H1 (cell line): Measurements from ENCODE around the gene RPL7A. TPM values are rescaled to one million over a fixed set of nuclear protein-coding genes. Genes with fewer than 3 reads are reported as not detected.

Source experiments
- CTCF ChIA-PET: fragments of 300-600 bp; sonication (Branson Sonifier 250); formaldehyde crosslinking; loops from one replicate; lab custom pipeline; 2021; ENCODE audit not compliant: partially characterized antibody; lab: Charles Lee
- POLR2A ChIA-PET: fragments of 300-600 bp; sonication (Branson Sonifier 250); formaldehyde crosslinking; loops from one replicate; lab custom pipeline; 2021; ENCODE audit warnings: inconsistent platforms; ENCODE audit not compliant: partially characterized antibody; lab: Charles Lee
- DNase-seq, 2 experiments: peaks; one replicate each; pipeline versions ENCODE4 v3.0.0 to v3.0.0-alpha.2; 2010 to 2022; ENCODE audit warnings: low spot score in 2 of 2, low read depth in 1 of 2, mixed read lengths in 1 of 2
- FAIRE-seq: peaks from 2 replicates; lab custom pipeline; 2011; peaks lifted over from hg19 to GRCh38; lab: Jason Lieb, UNC
- H2AFZ ChIP-seq: 2 replicates; pipeline ENCODE4 v1.8.1; 2012; ENCODE audit warnings: low read length, inconsistent platforms
- H2AK5ac ChIP-seq: 2 replicates; pipeline ENCODE4 v1.6.1; 2013; ENCODE audit warnings: low read depth, low read length
- H2BK120ac ChIP-seq: replicated peaks from 2 replicates; pipeline ENCODE3; 2013; ENCODE audit warnings: low read depth, low read length, inconsistent platforms
- H2BK12ac ChIP-seq: 2 replicates; pipeline ENCODE4 v1.6.1; 2013; ENCODE audit warnings: low read depth, low read length
- H2BK15ac ChIP-seq: 2 replicates; pipeline ENCODE4 v1.6.1; 2013; ENCODE audit warnings: low read length
- H2BK20ac ChIP-seq: 2 replicates; pipeline ENCODE4 v1.6.1; 2013; ENCODE audit warnings: low read length
- H2BK5ac ChIP-seq: 2 replicates; pipeline ENCODE4 v1.6.1; 2013; ENCODE audit warnings: low read depth, low read length
- H3K14ac ChIP-seq: 2 replicates; pipeline ENCODE4 v1.6.1; 2013; ENCODE audit warnings: inconsistent platforms; ENCODE audit not compliant: insufficient read length
- H3K18ac ChIP-seq: 2 replicates; pipeline ENCODE4 v1.6.1; 2013; ENCODE audit warnings: low read length; ENCODE audit errors: extremely low read depth
- H3K23ac ChIP-seq: 2 replicates; pipeline ENCODE4 v1.6.1; 2013; ENCODE audit warnings: inconsistent platforms; ENCODE audit not compliant: insufficient read length
- H3K23me2 ChIP-seq: 2 replicates; pipeline ENCODE4 v1.6.1; 2013; ENCODE audit warnings: low read depth, low read length
- H3K27ac ChIP-seq: 2 replicates; pipeline ENCODE4 v1.6.1; 2011; ENCODE audit warnings: low read depth, low read length, inconsistent platforms
- H3K27me3 ChIP-seq, 4 experiments: replicated peaks in 1 of 4; 1 replicate in 1 of 4; 2 replicates in 3 of 4; pipeline versions ENCODE4 v1.6.1 to v1.8.1; 2011 to 2013; ENCODE audit warnings: low read length in 3 of 4, mild to moderate bottlenecking in 3 of 4, inconsistent platforms in 2 of 4, mixed read lengths in 2 of 4, moderate library complexity in 1 of 4; ENCODE audit not compliant: control insufficient read depth in 3 of 4, insufficient read depth in 3 of 4; ENCODE audit errors: extremely low read depth in 1 of 4
- H3K36me3 ChIP-seq, 4 experiments: 2 replicates each; pipeline versions ENCODE4 v1.6.1 to v1.8.1; 2011 to 2013; ENCODE audit warnings: mild to moderate bottlenecking in 4 of 4, low read length in 3 of 4, moderate library complexity in 2 of 4, control low read depth in 1 of 4, inconsistent platforms in 1 of 4; ENCODE audit not compliant: insufficient read depth in 4 of 4, control insufficient read depth in 2 of 4
- H3K4ac ChIP-seq: replicated peaks from 2 replicates; pipeline ENCODE3; 2013; ENCODE audit warnings: low read length, low read depth, mixed read lengths, inconsistent platforms; ENCODE audit not compliant: insufficient read length
- H3K4me1 ChIP-seq, 4 experiments: replicated peaks in 1 of 4; 1 replicate in 1 of 4; 2 replicates in 3 of 4; pipeline versions ENCODE4 v1.6.1 to v1.8.1; 2011 to 2013; ENCODE audit warnings: low read length in 3 of 4, inconsistent platforms in 2 of 4, mixed read lengths in 1 of 4; ENCODE audit not compliant: insufficient read depth in 4 of 4, control insufficient read depth in 3 of 4
- H3K4me2 ChIP-seq, 2 experiments: 2 replicates each; pipeline versions ENCODE4 v1.6.1 to v1.8.1; 2011 to 2013; ENCODE audit warnings: low read depth in 2 of 2, low read length in 2 of 2, control low read depth in 1 of 2, inconsistent platforms in 1 of 2, mild to moderate bottlenecking in 1 of 2; ENCODE audit not compliant: insufficient read depth in 1 of 2
- H3K4me3 ChIP-seq, 4 experiments: fragments of 200-600, 300-600 bp in 1 of 4; sonication (generic), shearing (Covaris generic), sonication (Bioruptor Twin) in 1 of 4; 2 replicates each; pipeline versions ENCODE4 v1.5.1 to v1.8.1; 2011 to 2016; ENCODE audit warnings: low read length in 4 of 4, low read depth in 3 of 4, control low read depth in 2 of 4, inconsistent platforms in 2 of 4, mild to moderate bottlenecking in 2 of 4, mixed read lengths in 1 of 4, moderate library complexity in 1 of 4; ENCODE audit not compliant: insufficient read depth in 2 of 4; ENCODE audit errors: extremely low read depth in 1 of 4
- H3K56ac ChIP-seq: replicated peaks from 2 replicates; pipeline ENCODE3; 2013; ENCODE audit warnings: low read depth, mild to moderate bottlenecking, mixed read lengths, low read length, inconsistent platforms; ENCODE audit not compliant: insufficient read length
- H3K79me1 ChIP-seq: 2 replicates; pipeline ENCODE4 v1.6.1; 2013; ENCODE audit warnings: low read depth, low read length, control low read depth
- H3K79me2 ChIP-seq, 2 experiments: 2 replicates each; pipeline versions ENCODE4 v1.6.1 to v1.8.1; 2012 to 2013; ENCODE audit warnings: low read length in 2 of 2, mild to moderate bottlenecking in 2 of 2, inconsistent platforms in 1 of 2; ENCODE audit not compliant: insufficient read depth in 2 of 2, control insufficient read depth in 1 of 2
- H3K9ac ChIP-seq, 4 experiments: replicated peaks in 1 of 4; 1 replicate in 1 of 4; 2 replicates in 3 of 4; pipeline versions ENCODE4 v1.6.1 to v1.8.1; 2011 to 2013; ENCODE audit warnings: low read depth in 3 of 4, low read length in 3 of 4, control low read depth in 2 of 4, mild to moderate bottlenecking in 2 of 4, moderate library complexity in 2 of 4, inconsistent platforms in 1 of 4; ENCODE audit errors: extremely low read depth in 1 of 4
- H3K9me3 ChIP-seq, 2 experiments: 2 replicates each; pipeline versions ENCODE4 v1.6.1 to v1.8.1; 2012 to 2013; ENCODE audit warnings: mild to moderate bottlenecking in 2 of 2, moderate library complexity in 2 of 2, control low read depth in 1 of 2, inconsistent platforms in 1 of 2, low read depth in 1 of 2, low read length in 1 of 2, mixed read lengths in 1 of 2; ENCODE audit not compliant: insufficient read depth in 2 of 2
- H4K20me1 ChIP-seq, 2 experiments: replicated peaks in 1 of 2; 2 replicates each; pipeline versions ENCODE3 to v1.8.1; 2011 to 2013; ENCODE audit warnings: inconsistent platforms in 2 of 2, low read length in 2 of 2, mild to moderate bottlenecking in 1 of 2; ENCODE audit not compliant: insufficient read depth in 2 of 2, control insufficient read depth in 1 of 2
- H4K5ac ChIP-seq: 2 replicates; pipeline ENCODE4 v1.6.1; 2013; ENCODE audit warnings: low read length, low read depth, mixed read lengths, inconsistent platforms; ENCODE audit not compliant: insufficient read length
- H4K8ac ChIP-seq: 2 replicates; pipeline ENCODE4 v1.8.0; 2013; ENCODE audit warnings: mild to moderate bottlenecking, moderate library complexity, low read length, inconsistent platforms; ENCODE audit not compliant: insufficient read depth; ENCODE audit errors: extremely low read depth
- H4K91ac ChIP-seq: replicated peaks from 2 replicates; pipeline ENCODE3; 2013; ENCODE audit warnings: low read length, mixed read lengths, inconsistent platforms; ENCODE audit not compliant: insufficient read length
- WGBS, 2 experiments: shearing (Covaris generic) in 1 of 2; methylation state at CpG; one replicate each; pipeline versions ENCODE4 v1.1.6 to v1.1.7; 2013 to 2015; ENCODE audit warnings: low lambda C conversion rate in 2 of 2, mixed read lengths in 2 of 2, inconsistent platforms in 1 of 2, low coverage in 1 of 2, missing lambda C conversion rate in 1 of 2; ENCODE audit not compliant: insufficient replicate concordance in 2 of 2, insufficient coverage in 1 of 2, insufficient read length in 1 of 2; ENCODE audit errors: extremely low coverage in 1 of 2, missing lambda C conversion rate in 1 of 2; 5-methylcytosine and 5-hydroxymethylcytosine counted together
- polyA plus RNA-seq, 7 experiments: library from polyadenylated mRNA; depleted of rRNA in 3 of 7; stranded (reverse) in 5 of 7; unstranded in 2 of 7; fragments of >200 nt in 5 of 7; fragments of 200-250 nt in 2 of 7; gene quantifications; 1 replicate in 5 of 7; 2 replicates in 1 of 7; 4 replicates in 1 of 7; pipeline versions ENCODE4 v1.2.1 to v1.2.3, GENCODE V29; 2011 to 2013; ENCODE audit warnings: missing spikeins in 2 of 7, mixed read lengths in 2 of 7
- total RNA-seq: library from RNA; stranded (reverse); fragmentation: NEBNext Ultra II Directional; extraction: Animal tissue kit (Norgen Biotek cat#: 25700); gene quantifications from 2 replicates; pipeline ENCODE4 v1.2.1, GENCODE V29; 2021

RPL7A gene
- total and polyA plus RNA-seq, 2 of the 8 experiments (the other 6 are each of a cell fraction or from before 2014, with no cell fraction given) = 2,578 to 2,783 TPM

- H3K27ac ChIP-seq = no peak overlapping the region
- H2AFZ ChIP-seq = no peak overlapping the region
- no peaks in the 10 kb centered on the region for H3K9me3 ChIP-seq
- H2AK5ac ChIP-seq = no peak overlapping the region
- no peak overlapping the region for H3K9ac ChIP-seq
- no peak overlapping the region for H2BK12ac ChIP-seq
- no peak overlapping the region for H2BK120ac ChIP-seq
- H3K79me1 ChIP-seq = peaks cover 11% of the 10 kb centered on the region
- H3K18ac ChIP-seq = no peak overlapping the region
- no peak for DNase-seq
- H3K4me3 ChIP-seq = no peak overlapping the region
- no peak overlapping the region for H2BK20ac ChIP-seq
- no peak overlapping the region for H3K56ac ChIP-seq
- H3K36me3 ChIP-seq = peaks cover 28 to 53% (median 42%) of the 10 kb centered on the region in 4 experiments
- H3K23ac ChIP-seq = no peak overlapping the region
- WGBS, 2 experiments = 97% methylated on average over 5 of the region's 5 CpGs; no CpG with 5 or more reads in 1 of the 2 experiments
- peaks cover 0 to 2% (median under 1%) of the 10 kb centered on the region in 4 experiments; a peak in 1 of 7 replicates for H3K4me1 ChIP-seq
- H2BK15ac ChIP-seq = no peak overlapping the region
- peaks cover 4 to 16% of the 10 kb centered on the region in 2 experiments for H4K20me1 ChIP-seq
- no peak overlapping the region for H4K5ac ChIP-seq
- no peak overlapping the region for H2BK5ac ChIP-seq
- H3K4me2 ChIP-seq = no peak overlapping the region
- ChIA-PET POLR2A (interaction anchor here (0.9 to 14.8 kb wide), 4 partner anchors 9 to 27 kb away, joined by 3 to 303 read pairs (median 15); partner anchors contain the start of genes MED22, RPL7A, SURF1 and SURF2), CTCF (interaction anchor here (0.7 to 5.5 kb wide), 13 partner anchors 10 to 175 kb away, joined by 3 to 45 read pairs (median 4); partner anchors contain the start of gene SURF1)
- no peaks in the 10 kb centered on the region for H3K27me3 ChIP-seq
- H4K8ac ChIP-seq = no peak overlapping the region
- no peak overlapping the region for H3K14ac ChIP-seq
- H3K4ac ChIP-seq = no peak overlapping the region
- peaks cover 0 to 10% of the 10 kb centered on the region in 2 experiments; a peak in 2 of 4 replicates for H3K79me2 ChIP-seq
- FAIRE-seq = no peak
- H3K23me2 ChIP-seq = peaks cover 7% of the 10 kb centered on the region; the same call in 1 of the 2 replicates
- no peak overlapping the region for H4K91ac ChIP-seq
Observed at GRCh38 chr9:133339641-133340040, 8.4 kb upstream of the RPL7A start.
